WTC11 (cell line): ENCODE data around the gene CRYBB1.

Experiments
- CTCF ChIP-seq: fragments of 200-600 bp; IDR thresholded peaks from 2 replicates; pipeline ENCODE4 v1.8.0; 2022; ENCODE audit warnings: antibody characterized with exemption
- GABPB1 ChIP-seq: sonication (generic); formaldehyde crosslinking; IDR thresholded peaks from 2 replicates; pipeline ENCODE4 v1.8.1; 2023; ENCODE audit warnings: mild to moderate bottlenecking, missing genetic modification reagents
- MAX ChIP-seq: sonication (generic); formaldehyde crosslinking; IDR thresholded peaks from 2 replicates; pipeline ENCODE4 v1.8.0; 2022; ENCODE audit warnings: mild to moderate bottlenecking, missing genetic modification reagents
- ZNF121 ChIP-seq: sonication (generic); formaldehyde crosslinking; IDR thresholded peaks from 2 replicates; pipeline ENCODE4 v1.8.0; 2023; ENCODE audit warnings: missing genetic modification reagents
- TF ChIP-seq, protein P1 (sequence below): sonication (generic); formaldehyde crosslinking; IDR thresholded peaks from 2 replicates; pipeline ENCODE4 v1.8.1; 2023; ENCODE audit warnings: mild to moderate bottlenecking, missing genetic modification reagents, moderate library complexity

DNA sequence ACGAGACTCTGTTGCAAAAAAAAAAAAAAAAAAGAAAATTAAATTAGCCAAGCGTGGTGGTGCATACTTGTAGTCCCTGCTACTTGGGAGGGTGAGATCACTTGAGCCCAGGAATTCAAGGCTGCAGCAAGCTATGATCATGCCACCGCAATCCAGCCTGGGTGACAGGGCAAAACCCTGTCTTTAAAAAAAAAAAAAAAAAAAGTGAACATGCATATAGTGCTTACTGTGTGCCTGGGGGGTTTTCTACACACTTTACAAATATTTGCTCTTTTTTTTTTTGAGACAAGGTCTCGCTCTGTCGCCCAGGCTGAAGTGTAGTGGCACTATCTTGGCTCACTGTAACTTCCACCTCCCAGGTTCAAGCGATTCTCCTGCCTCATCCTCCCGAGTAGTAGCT is 40.7 kb downstream of the CRYBB1 start:
- TF ChIP-seq MAX (CRISPR knock-in tag) (no peak), CTCF (no peak), GABPB1 (CRISPR knock-in tag) (no peak), ZNF121 (CRISPR knock-in tag) (no peak)
- TF ChIP-seq, protein P1, sequence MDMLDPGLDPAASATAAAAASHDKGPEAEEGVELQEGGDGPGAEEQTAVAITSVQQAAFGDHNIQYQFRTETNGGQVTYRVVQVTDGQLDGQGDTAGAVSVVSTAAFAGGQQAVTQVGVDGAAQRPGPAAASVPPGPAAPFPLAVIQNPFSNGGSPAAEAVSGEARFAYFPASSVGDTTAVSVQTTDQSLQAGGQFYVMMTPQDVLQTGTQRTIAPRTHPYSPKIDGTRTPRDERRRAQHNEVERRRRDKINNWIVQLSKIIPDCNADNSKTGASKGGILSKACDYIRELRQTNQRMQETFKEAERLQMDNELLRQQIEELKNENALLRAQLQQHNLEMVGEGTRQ (CRISPR knock-in tag): no peak
